Endothelial cell of umbilical vein (primary cell): ENCODE data around the gene LGI4. TPM values are rescaled to one million over a fixed set of nuclear protein-coding genes. Genes with fewer than 3 reads are reported as not detected.
"Not testable (repeated sequence)": the region's sequence is repeated elsewhere in the genome, so short reads cannot be mapped to it uniquely, and the experiment has no call there.

Experiments used
- BruUV-seq: library from RNA; stranded (reverse); fragments of 400-500 nt; replicated peaks from 2 replicates; lab custom pipeline; 2021; lab: Mats Ljungman, UMichigan
- CTCF ChIA-PET: fragments of 300-600, 350-600 bp; sonication (Branson Sonifier 250); formaldehyde crosslinking; loops from one replicate; lab custom pipeline; 2021; ENCODE audit warnings: antibody characterized with exemption, inconsistent platforms; lab: Charles Lee
- POLR2A ChIA-PET: fragments of 300-600, 350-600 bp; sonication (Branson Sonifier 250); formaldehyde crosslinking; loops from one replicate; lab custom pipeline; 2021; ENCODE audit warnings: antibody characterized with exemption, inconsistent platforms; lab: Charles Lee
- DNase-seq: peaks from one replicate; pipeline ENCODE4 v3.0.0-alpha.2; 2011; ENCODE audit warnings: low read depth, low spot score
- FAIRE-seq: peaks from 2 replicates; lab custom pipeline; 2011; peaks lifted over from hg19 to GRCh38; lab: Jason Lieb, UNC
- H2AFZ ChIP-seq: 2 replicates; pipeline ENCODE4 v1.6.0; 2012; ENCODE audit warnings: low read depth, low read length, control low read depth, inconsistent platforms
- H3K27ac ChIP-seq: 2 replicates; pipeline ENCODE4 v1.5.1; 2011; ENCODE audit warnings: low read depth, mild to moderate bottlenecking, control low read depth, low read length, moderate library complexity; ENCODE audit not compliant: insufficient read depth
- H3K27me3 ChIP-seq, 2 experiments: 2 replicates each; pipeline versions ENCODE4 v1.6.0 to v1.6.1; 2011; ENCODE audit warnings: low read length in 2 of 2, mixed read lengths in 1 of 2; ENCODE audit not compliant: control insufficient read depth in 2 of 2, insufficient read depth in 2 of 2
- H3K36me3 ChIP-seq, 2 experiments: 2 replicates in 1 of 2; 3 replicates in 1 of 2; pipeline ENCODE4 v1.5.1; 2011; ENCODE audit warnings: low read length in 2 of 2, mild to moderate bottlenecking in 1 of 2, moderate library complexity in 1 of 2; ENCODE audit not compliant: control insufficient read depth in 2 of 2, insufficient read depth in 2 of 2; ENCODE audit errors: extremely low read depth in 1 of 2
- H3K4me1 ChIP-seq: 3 replicates; pipeline ENCODE4 v1.5.1; 2011; ENCODE audit warnings: mild to moderate bottlenecking, low read length; ENCODE audit not compliant: control insufficient read depth, insufficient read depth; ENCODE audit errors: extremely low read depth
- H3K4me2 ChIP-seq: 2 replicates; pipeline ENCODE4 v1.6.1; 2011; ENCODE audit warnings: low read length, control low read depth, mixed read lengths; ENCODE audit not compliant: insufficient read depth
- H3K4me3 ChIP-seq, 3 experiments: fragments of 200-600 bp in 1 of 3; sonication (generic), shearing (Covaris generic) in 1 of 3; replicated peaks in 1 of 3; 2 replicates each; pipeline ENCODE4 v1.5.1; 2011 to 2016; ENCODE audit warnings: control low read depth in 3 of 3, low read length in 3 of 3, mild to moderate bottlenecking in 2 of 3, inconsistent platforms in 1 of 3, low read depth in 1 of 3, moderate library complexity in 1 of 3; ENCODE audit not compliant: insufficient read depth in 1 of 3
- H3K79me2 ChIP-seq: 2 replicates; pipeline ENCODE4 v1.6.0; 2012; ENCODE audit warnings: low read length, inconsistent platforms; ENCODE audit not compliant: control insufficient read depth, insufficient read depth
- H3K9ac ChIP-seq: replicated peaks from 2 replicates; pipeline ENCODE3; 2011; ENCODE audit warnings: low read length, control low read depth; ENCODE audit not compliant: insufficient read depth; ENCODE audit errors: extremely low read depth
- H3K9me1 ChIP-seq: replicated peaks from 3 replicates; pipeline ENCODE4 v1.6.0; 2011; ENCODE audit warnings: mild to moderate bottlenecking, low read length; ENCODE audit not compliant: control insufficient read depth, insufficient read depth; ENCODE audit errors: extremely low read depth
- H3K9me3 ChIP-seq: replicated peaks from 2 replicates; pipeline ENCODE4 v1.5.1; 2012; ENCODE audit warnings: low read length, inconsistent platforms; ENCODE audit not compliant: control insufficient read depth, insufficient read depth
- H4K20me1 ChIP-seq: replicated peaks from 2 replicates; pipeline ENCODE3; 2011; ENCODE audit warnings: mild to moderate bottlenecking, low read length; ENCODE audit not compliant: control insufficient read depth, insufficient read depth; ENCODE audit errors: extremely low read depth
- EZH2 ChIP-seq: IDR thresholded peaks from 2 replicates; pipeline ENCODE4 v1.6.1; 2012; ENCODE audit warnings: borderline replicate concordance, low read depth, mild to moderate bottlenecking, moderate library complexity, low read length, inconsistent platforms; ENCODE audit not compliant: severe bottlenecking
- GATA2 ChIP-seq: IDR thresholded peaks from 2 replicates; pipeline ENCODE4 v1.7.0; 2011; ENCODE audit warnings: low read depth, mild to moderate bottlenecking, moderate library complexity, mixed read lengths, low read length; ENCODE audit not compliant: insufficient read length, insufficient read depth
- JUN ChIP-seq: IDR thresholded peaks from 2 replicates; pipeline ENCODE4 v1.6.1; 2011; ENCODE audit warnings: borderline replicate concordance, low read depth; ENCODE audit not compliant: insufficient read length, insufficient read depth
- MYC ChIP-seq: IDR thresholded peaks from one replicate; pipeline ENCODE4 v1.6.1; 2011; ENCODE audit warnings: mild to moderate bottlenecking, low read depth, low read length
- POLR2A ChIP-seq: IDR thresholded peaks from 2 replicates; pipeline ENCODE4 v1.6.1; 2012; ENCODE audit warnings: low read depth, mild to moderate bottlenecking, control low read depth, low read length
- POLR2AphosphoS5 ChIP-seq: IDR thresholded peaks from 2 replicates; pipeline ENCODE4 v1.6.1; 2012; ENCODE audit warnings: low read depth, mild to moderate bottlenecking, control low read depth, low read length, moderate library complexity; ENCODE audit not compliant: insufficient read depth
- dilution Hi-C: fragments of 300-500 bp; cut with MboI; formaldehyde crosslinking; loops from one replicate; pipeline ENCODE4 v1.15.0; 2019; ENCODE audit warnings: low sequenced_read_pairs; ENCODE audit not compliant: extremely low pct_ligation_motif_present
- intact Hi-C: fragments of 100-400 bp; cut with micrococcal nuclease; formaldehyde crosslinking; loops from one replicate; pipeline ENCODE4 v1.10.0; 2022
- polyA plus RNA-seq, 4 experiments: library from polyadenylated mRNA; depleted of rRNA in 3 of 4; stranded (reverse) in 3 of 4; unstranded in 1 of 4; fragments of >200 nt; gene quantifications; 2 replicates each; pipeline versions ENCODE4 v1.2.1 to v1.2.3, GENCODE V29; 2011 to 2012; ENCODE audit warnings: missing spikeins in 1 of 4
- total RNA-seq: library from RNA; stranded (reverse); gene quantifications from 2 replicates; pipeline ENCODE4 v1.2.3, GENCODE V29; 2021
- TF ChIP-seq, protein P1 (sequence below): IDR thresholded peaks from 2 replicates; pipeline ENCODE4 v1.6.1; 2011; ENCODE audit not compliant: insufficient read depth, insufficient read length
- TF ChIP-seq, protein P2 (sequence below), 2 donors: IDR thresholded peaks; 1 replicate in 1 of 2; 2 replicates in 1 of 2; pipeline ENCODE4 v1.5.1; 2011; ENCODE audit warnings: low read length in 2 of 2, mild to moderate bottlenecking in 2 of 2, moderate library complexity in 2 of 2, control low read depth in 1 of 2, inconsistent platforms in 1 of 2, low read depth in 1 of 2; ENCODE audit not compliant: insufficient read depth in 1 of 2; ENCODE audit errors: extremely low read depth in 1 of 2

LGI4 gene
- total and polyA plus RNA-seq, 2 donors (not counting 3 experiments of a cell fraction or from before 2014, with no cell fraction given): not detected

DNA sequence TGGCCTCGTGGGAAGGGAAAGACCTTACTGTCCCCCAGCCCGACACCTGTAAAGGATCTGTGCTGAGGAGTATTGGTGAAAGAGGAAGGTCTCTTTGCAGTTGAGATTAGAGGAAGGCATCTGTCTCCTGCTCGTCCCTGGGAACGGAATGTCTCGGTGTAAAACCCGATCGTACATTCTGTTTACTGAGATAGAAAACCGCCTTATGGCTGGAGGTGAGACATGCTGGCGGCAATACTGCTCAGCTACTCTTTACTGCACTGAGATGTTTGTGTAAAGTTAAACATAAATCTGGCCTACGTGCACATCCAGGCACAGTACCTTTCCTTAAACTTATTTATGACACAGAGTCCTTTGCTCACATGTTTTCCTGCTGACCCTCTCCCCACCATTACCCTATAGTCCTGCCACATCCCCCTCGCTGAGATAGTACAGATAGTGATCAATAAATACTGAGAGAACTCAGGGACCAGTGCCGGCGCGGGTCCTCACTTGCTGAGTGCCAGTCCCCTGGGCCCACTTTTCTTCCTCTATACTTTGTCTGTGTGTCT is 5.1 kb downstream of the LGI4 start:
- intact Hi-C loops, FAIRE-seq, H3K79me2 ChIP-seq: not testable (repeated sequence)

DNA sequence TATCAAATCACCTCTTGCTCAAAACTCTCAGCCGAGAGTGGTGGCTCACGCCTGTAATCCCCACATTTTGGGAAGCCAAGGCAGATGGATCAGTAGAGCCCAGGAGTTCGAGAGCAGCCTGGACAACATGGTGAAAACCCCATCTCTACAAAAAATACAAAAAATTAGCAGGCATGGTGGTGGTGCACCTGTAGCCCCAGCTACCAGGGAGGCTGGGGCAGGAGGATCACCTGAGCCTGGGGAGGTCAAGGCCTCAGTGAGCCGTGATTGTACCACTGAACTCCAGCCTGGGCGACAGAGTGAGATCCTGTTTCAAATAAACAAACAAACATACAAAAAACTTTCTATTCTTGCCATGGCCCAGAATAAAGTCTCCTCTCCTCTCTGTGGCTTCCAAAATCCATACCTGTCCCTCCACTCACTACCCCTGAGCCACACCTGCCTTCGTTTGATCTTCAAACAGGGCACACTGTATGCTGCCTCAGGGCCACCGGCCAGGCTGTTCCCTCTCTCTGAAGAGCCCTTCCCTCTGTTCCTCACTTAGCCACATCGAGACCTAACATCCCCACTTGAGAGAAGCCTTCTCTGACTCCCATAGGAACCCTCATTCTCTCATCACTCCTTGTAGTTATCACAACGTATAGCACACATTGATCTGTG is 6.3 kb downstream of the LGI4 start:
- TF ChIP-seq EZH2: no peak
- TF ChIP-seq JUN: no peak
- TF ChIP-seq MYC: no peak
- no peak for TF ChIP-seq POLR2AphosphoS5
- TF ChIP-seq, protein P1, sequence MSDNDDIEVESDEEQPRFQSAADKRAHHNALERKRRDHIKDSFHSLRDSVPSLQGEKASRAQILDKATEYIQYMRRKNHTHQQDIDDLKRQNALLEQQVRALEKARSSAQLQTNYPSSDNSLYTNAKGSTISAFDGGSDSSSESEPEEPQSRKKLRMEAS: no peak
- TF ChIP-seq, protein P2, sequence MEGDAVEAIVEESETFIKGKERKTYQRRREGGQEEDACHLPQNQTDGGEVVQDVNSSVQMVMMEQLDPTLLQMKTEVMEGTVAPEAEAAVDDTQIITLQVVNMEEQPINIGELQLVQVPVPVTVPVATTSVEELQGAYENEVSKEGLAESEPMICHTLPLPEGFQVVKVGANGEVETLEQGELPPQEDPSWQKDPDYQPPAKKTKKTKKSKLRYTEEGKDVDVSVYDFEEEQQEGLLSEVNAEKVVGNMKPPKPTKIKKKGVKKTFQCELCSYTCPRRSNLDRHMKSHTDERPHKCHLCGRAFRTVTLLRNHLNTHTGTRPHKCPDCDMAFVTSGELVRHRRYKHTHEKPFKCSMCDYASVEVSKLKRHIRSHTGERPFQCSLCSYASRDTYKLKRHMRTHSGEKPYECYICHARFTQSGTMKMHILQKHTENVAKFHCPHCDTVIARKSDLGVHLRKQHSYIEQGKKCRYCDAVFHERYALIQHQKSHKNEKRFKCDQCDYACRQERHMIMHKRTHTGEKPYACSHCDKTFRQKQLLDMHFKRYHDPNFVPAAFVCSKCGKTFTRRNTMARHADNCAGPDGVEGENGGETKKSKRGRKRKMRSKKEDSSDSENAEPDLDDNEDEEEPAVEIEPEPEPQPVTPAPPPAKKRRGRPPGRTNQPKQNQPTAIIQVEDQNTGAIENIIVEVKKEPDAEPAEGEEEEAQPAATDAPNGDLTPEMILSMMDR (IDR thresholded peaks at IDR 0.05; ENCODE audit: extremely low read depth in 1 of 2, insufficient read depth in 1 of 2, low read depth in 1 of 2, low read length in 2 of 2): no peak
- TF ChIP-seq GATA2: no peak
- TF ChIP-seq POLR2A: no peak
- Histone ChIP-seq H3K9me3 (no peaks in the 10 kb centered on the region), H3K4me2 (no peak overlapping the region), H3K4me1 (peaks cover 3% of the 10 kb centered on the region), H3K9me1 (no peaks in the 10 kb centered on the region), H3K27me3 (no peaks in the 10 kb centered on the region), H3K79me2 (no peaks in the 10 kb centered on the region), H4K20me1 (no peaks in the 10 kb centered on the region), H3K9ac (no peak overlapping the region), H2AFZ (no peak overlapping the region), H3K4me3 (no peak overlapping the region), H3K36me3 (no peaks in the 10 kb centered on the region), H3K27ac (no peak overlapping the region)
- dilution Hi-C loops: no loop called here
- ChIA-PET POLR2A (no interaction called here), CTCF (interaction anchor here (1.1 to 1.3 kb wide), 2 partner anchors 7 to 11 kb away, joined by 3 to 5 read pairs; no protein-coding TSS in a partner anchor)
- no TSS peak for BruUV-seq
- intact Hi-C loops: no loop called here
- FAIRE-seq (no peak), DNase-seq (no peak)

More for the DNA sequence above, 5.1 kb downstream of the LGI4 start:
- H3K27ac ChIP-seq, H3K9ac ChIP-seq, dilution Hi-C loops, CTCF ChIA-PET, H2AFZ ChIP-seq, H3K4me3 ChIP-seq, BruUV-seq, H3K4me2 ChIP-seq, H3K9me3 ChIP-seq, DNase-seq, H3K4me1 ChIP-seq, POLR2A ChIA-PET, H3K9me1 ChIP-seq, H3K27me3 ChIP-seq, H3K36me3 ChIP-seq, H4K20me1 ChIP-seq: not testable (repeated sequence)
